ENCODE measurements around the gene CALHM6. TPM values are rescaled to one million over a fixed set of nuclear protein-coding genes. Genes with fewer than 3 reads are reported as not detected.
A peak's percentile ranks its signal among the peaks of the same experiment; 100 is the strongest.

The CALHM6 gene
- total RNA-seq, 2 donors from 2014 or later, result 5.3 to 6.0 TPM

GRCh38 chr6:116434056-116434725 lies 27.0 kb upstream of the CALHM6 start:
- Mint-ChIP-seq H3K4me1 (ENCODE audit: low read depth) (no peaks in the 10 kb centered on the region), H3K27ac (no peak overlapping the region), H3K9me3 (no peaks in the 10 kb centered on the region), H3K4me3 (no peak overlapping the region), H3K36me3 (ENCODE audit: insufficient read depth in 2 of 2) (no peaks in the 10 kb centered on the region), H3K27me3 (ENCODE audit: low read depth) (no peaks in the 10 kb centered on the region)
- DNase-seq, result no peak
- no peak for ATAC-seq (replicated peaks in 1 of 2)

DNA sequence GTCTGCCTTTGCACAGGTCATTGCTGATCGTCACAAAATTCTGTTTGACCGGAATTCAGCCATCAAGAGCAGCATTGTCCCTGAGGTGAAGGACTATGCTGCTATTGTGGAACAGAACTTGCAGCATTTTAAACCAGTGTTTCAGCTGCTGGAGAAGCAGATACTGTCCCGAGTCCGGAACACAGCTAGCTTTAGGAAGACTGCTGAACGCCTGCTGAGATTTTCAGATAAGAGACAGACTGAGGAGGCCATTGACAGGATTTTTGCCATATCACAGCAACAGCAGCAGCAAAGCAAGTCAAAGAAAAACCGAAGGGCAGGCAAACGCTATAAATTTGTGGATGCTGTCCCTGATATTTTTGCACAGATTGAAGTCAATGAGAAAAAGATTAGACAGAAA lies 24.6 kb upstream of the CALHM6 start:
- no peaks in the 10 kb centered on the region for H3K27me3 Mint-ChIP-seq (ENCODE audit: low read depth)
- H3K27ac Mint-ChIP-seq, result no peak overlapping the region
- no peak overlapping the region for H3K4me3 Mint-ChIP-seq
- H3K4me1 Mint-ChIP-seq (ENCODE audit: low read depth), result no peaks in the 10 kb centered on the region
- no peaks in the 10 kb centered on the region for H3K9me3 Mint-ChIP-seq
- no peak for DNase-seq
- ATAC-seq (replicated peaks in 1 of 2), result no peak
- no peaks in the 10 kb centered on the region for H3K36me3 Mint-ChIP-seq (ENCODE audit: insufficient read depth in 2 of 2)

GRCh38 chr6:116437656-116438055 lies 23.5 kb upstream of the CALHM6 start:
- Mint-ChIP-seq H3K9me3 (no peaks in the 10 kb centered on the region), H3K36me3 (ENCODE audit: insufficient read depth in 2 of 2) (no peaks in the 10 kb centered on the region), H3K27me3 (ENCODE audit: low read depth) (peaks cover 8% of the 10 kb centered on the region), H3K4me1 (ENCODE audit: low read depth) (no peaks in the 10 kb centered on the region), H3K4me3 (no peak overlapping the region), H3K27ac (no peak overlapping the region)
- no peak for ATAC-seq (replicated peaks in 1 of 2)
- no peak for DNase-seq

GRCh38 chr6:116438590-116439448 lies 22.4 kb upstream of the CALHM6 start:
- H3K27ac Mint-ChIP-seq, result no peak overlapping the region
- H3K27me3 Mint-ChIP-seq (ENCODE audit: low read depth), result peaks cover 8% of the 10 kb centered on the region
- H3K4me1 Mint-ChIP-seq (ENCODE audit: low read depth), result no peaks in the 10 kb centered on the region
- ATAC-seq (replicated peaks in 1 of 2) (no peak), DNase-seq (no peak)
- H3K4me3 Mint-ChIP-seq, result no peak overlapping the region
- H3K9me3 Mint-ChIP-seq, result no peaks in the 10 kb centered on the region
- no peaks in the 10 kb centered on the region for H3K36me3 Mint-ChIP-seq (ENCODE audit: insufficient read depth in 2 of 2)

GRCh38 chr6:116439522-116440051 lies 21.6 kb upstream of the CALHM6 start:
- no peak for DNase-seq
- peak in 1 of 2 donors; percentile 42 for ATAC-seq (replicated peaks in 1 of 2)

GRCh38 chr6:116443105-116443504 lies 18.1 kb upstream of the CALHM6 start:
- Mint-ChIP-seq H3K36me3 (ENCODE audit: insufficient read depth in 2 of 2) (no peaks in the 10 kb centered on the region), H3K4me3 (no peak overlapping the region), H3K27me3 (ENCODE audit: low read depth) (peaks cover 14% of the 10 kb centered on the region), H3K4me1 (ENCODE audit: low read depth) (peaks cover 6% of the 10 kb centered on the region), H3K9me3 (no peaks in the 10 kb centered on the region), H3K27ac (no peak overlapping the region)
- DNase-seq (no peak), ATAC-seq (replicated peaks in 1 of 2) (no peak)

More at GRCh38 chr6:116439522-116440051, 21.6 kb upstream of the CALHM6 start:
- no peak overlapping the region for H3K27ac Mint-ChIP-seq
- H3K27me3 Mint-ChIP-seq (ENCODE audit: low read depth), result peaks cover 8% of the 10 kb centered on the region
- no peak overlapping the region for H3K4me3 Mint-ChIP-seq
- no peaks in the 10 kb centered on the region for H3K9me3 Mint-ChIP-seq
- H3K4me1 Mint-ChIP-seq (ENCODE audit: low read depth), result no peaks in the 10 kb centered on the region
- no peaks in the 10 kb centered on the region for H3K36me3 Mint-ChIP-seq (ENCODE audit: insufficient read depth in 2 of 2)

GRCh38 chr6:116444092-116444491 lies 17.1 kb upstream of the CALHM6 start:
- ATAC-seq (replicated peaks in 1 of 2), result peak; percentile 53 to 59
- Mint-ChIP-seq H3K27me3 (ENCODE audit: low read depth) (peaks cover 18% of the 10 kb centered on the region), H3K36me3 (ENCODE audit: insufficient read depth in 2 of 2) (no peaks in the 10 kb centered on the region), H3K27ac (no peak overlapping the region), H3K9me3 (no peaks in the 10 kb centered on the region), H3K4me3 (no peak overlapping the region), H3K4me1 (ENCODE audit: low read depth) (peaks cover 6% of the 10 kb centered on the region)
- DNase-seq, result no peak

DNA sequence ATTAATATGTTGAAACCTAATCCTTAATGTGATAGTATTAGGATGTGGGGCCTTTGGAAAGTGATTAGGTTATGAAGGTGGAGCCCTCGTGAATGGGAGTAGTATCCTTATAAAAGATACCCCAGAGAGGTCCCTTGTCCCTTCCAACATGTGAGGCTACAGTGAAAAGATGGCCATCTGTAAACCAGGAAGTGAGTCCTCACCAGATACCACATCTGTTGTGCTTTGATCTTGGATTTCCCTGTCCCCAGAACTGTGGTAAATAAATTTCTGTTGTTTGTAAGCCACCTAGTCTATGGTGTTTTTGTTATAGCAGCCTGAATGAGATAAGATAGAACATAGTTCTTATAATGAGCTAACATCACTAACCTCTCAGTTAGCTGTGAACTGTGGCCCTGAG lies 16.6 kb upstream of the CALHM6 start:
- Mint-ChIP-seq H3K9me3 (no peaks in the 10 kb centered on the region), H3K27me3 (ENCODE audit: low read depth) (peaks cover 22% of the 10 kb centered on the region), H3K36me3 (ENCODE audit: insufficient read depth in 2 of 2) (no peaks in the 10 kb centered on the region), H3K4me3 (no peak overlapping the region), H3K4me1 (ENCODE audit: low read depth) (peaks cover 6% of the 10 kb centered on the region), H3K27ac (no peak overlapping the region)
- no peak for ATAC-seq (replicated peaks in 1 of 2)
- DNase-seq, result no peak

DNA sequence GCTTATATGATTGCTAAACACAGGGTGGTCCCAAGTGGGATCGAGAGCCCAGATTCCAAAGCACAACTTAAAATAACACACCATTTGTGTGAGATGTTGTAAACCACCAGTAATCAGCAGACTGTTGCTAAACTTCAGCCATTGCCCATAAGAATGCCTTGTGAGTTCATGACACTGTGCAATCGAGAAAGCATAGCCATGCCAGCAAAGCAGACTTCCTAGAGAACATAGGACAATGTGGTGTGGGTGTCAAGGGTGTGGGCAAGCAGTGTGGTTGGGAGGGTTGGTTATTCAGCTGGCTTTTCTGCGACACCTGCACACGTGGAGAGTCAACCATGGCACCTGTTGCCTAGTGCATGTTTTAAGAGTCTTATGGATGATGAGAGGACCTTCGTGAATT lies 16.1 kb upstream of the CALHM6 start:
- Mint-ChIP-seq H3K27me3 (ENCODE audit: low read depth) (peaks cover 28% of the 10 kb centered on the region), H3K9me3 (no peaks in the 10 kb centered on the region), H3K27ac (no peak overlapping the region), H3K4me1 (ENCODE audit: low read depth) (peaks cover 9% of the 10 kb centered on the region), H3K36me3 (ENCODE audit: insufficient read depth in 2 of 2) (no peaks in the 10 kb centered on the region), H3K4me3 (no peak overlapping the region)
- DNase-seq (no peak), ATAC-seq (replicated peaks in 1 of 2) (no peak)

GRCh38 chr6:116446399-116446798 lies 14.8 kb upstream of the CALHM6 start:
- Mint-ChIP-seq H3K36me3 (ENCODE audit: insufficient read depth in 2 of 2) (no peaks in the 10 kb centered on the region), H3K27ac (no peak overlapping the region), H3K4me1 (ENCODE audit: low read depth) (peaks cover 22% of the 10 kb centered on the region), H3K9me3 (no peaks in the 10 kb centered on the region), H3K4me3 (no peak overlapping the region), H3K27me3 (ENCODE audit: low read depth) (peaks cover 31% of the 10 kb centered on the region)
- ATAC-seq (replicated peaks in 1 of 2) (peak in 1 of 2 donors; percentile 5), DNase-seq (no peak)

- no peaks in the 10 kb centered on the region for H3K36me3 Mint-ChIP-seq (ENCODE audit: insufficient read depth in 2 of 2)
- no peak overlapping the region for H3K4me3 Mint-ChIP-seq
- H3K4me1 Mint-ChIP-seq (ENCODE audit: low read depth), result peaks cover 24% of the 10 kb centered on the region
- peaks cover 28% of the 10 kb centered on the region for H3K27me3 Mint-ChIP-seq (ENCODE audit: low read depth)
- no peaks in the 10 kb centered on the region for H3K9me3 Mint-ChIP-seq
- no peak overlapping the region for H3K27ac Mint-ChIP-seq
- no peak for ATAC-seq (replicated peaks in 1 of 2)
- DNase-seq, result no peak
Observed at GRCh38 chr6:116447052-116447451, 14.1 kb upstream of the CALHM6 start.

GRCh38 chr6:116447496-116448011 lies 13.6 kb upstream of the CALHM6 start:
- H3K36me3 Mint-ChIP-seq (ENCODE audit: insufficient read depth in 2 of 2), result no peaks in the 10 kb centered on the region
- H3K9me3 Mint-ChIP-seq, result no peaks in the 10 kb centered on the region
- no peak overlapping the region for H3K27ac Mint-ChIP-seq
- ATAC-seq (replicated peaks in 1 of 2), result peak; percentile 56 to 74
- no peak for DNase-seq
- peak overlapping the region in 1 of 2 donors; percentile 13 for H3K4me3 Mint-ChIP-seq
- peaks cover 24% of the 10 kb centered on the region for H3K4me1 Mint-ChIP-seq (ENCODE audit: low read depth)
- peaks cover 23% of the 10 kb centered on the region for H3K27me3 Mint-ChIP-seq (ENCODE audit: low read depth)

DNA sequence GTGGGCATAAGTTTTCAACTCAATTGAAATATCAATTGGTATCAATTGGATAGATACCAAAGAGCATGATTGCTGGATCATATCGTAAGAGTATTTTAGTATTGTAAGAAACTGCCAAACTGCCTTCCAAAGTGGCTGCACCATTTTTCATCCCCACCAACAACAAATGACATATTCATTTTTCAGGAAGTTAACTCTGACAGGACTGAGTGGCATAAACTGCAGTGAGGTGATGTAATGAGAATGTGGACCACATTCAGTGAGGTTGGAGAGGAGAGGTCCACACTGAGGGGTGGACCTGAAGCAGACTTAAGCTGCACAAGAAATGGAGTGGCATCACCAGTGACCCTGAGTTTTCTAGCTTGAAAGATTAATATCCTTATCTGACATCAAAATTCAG lies 11.6 kb upstream of the CALHM6 start:
- Mint-ChIP-seq H3K4me1 (ENCODE audit: low read depth) (peaks cover 24% of the 10 kb centered on the region), H3K4me3 (no peak overlapping the region), H3K27me3 (ENCODE audit: low read depth) (peaks cover 36% of the 10 kb centered on the region), H3K36me3 (ENCODE audit: insufficient read depth in 2 of 2) (no peaks in the 10 kb centered on the region), H3K9me3 (no peaks in the 10 kb centered on the region), H3K27ac (no peak overlapping the region)
- ATAC-seq (replicated peaks in 1 of 2) (no peak), DNase-seq (no peak)

All from activated T-cell treated with anti-CD3 and anti-CD28 coated beads, Interleukin-2, amount 50 U/mL, for 72 hours (primary cell).